Activated CD4-positive, CD25-positive, alpha-beta regulatory T cell (primary cell): ENCODE data around the gene SLC9A2.

Experiments
- DNase-seq, 4 experiments: peaks; one replicate each; lab custom pipeline; 2025; lab: John Stamatoyannopoulos, UW

The SLC9A2 gene

GRCh38 chr2:102726128-102727087 is 107.1 kb downstream of the SLC9A2 start:
- no peak for DNase-seq

GRCh38 chr2:102735416-102736109 is 116.2 kb downstream of the SLC9A2 start:
- no peak for DNase-seq

- DNase-seq = no peak
Measured at GRCh38 chr2:102736110-102736409, 116.7 kb downstream of the SLC9A2 start.

- peak; percentile 73 to 82 (median 74) for DNase-seq
Measured at GRCh38 chr2:102736410-102737409, 117.4 kb downstream of the SLC9A2 start.

- DNase-seq = no peak
Measured at GRCh38 chr2:102737431-102737830, 118.1 kb downstream of the SLC9A2 start.

- DNase-seq = no peak
Measured at GRCh38 chr2:102743259-102743658, 123.9 kb downstream of the SLC9A2 start.

GRCh38 chr2:102748107-102748506 is 128.8 kb downstream of the SLC9A2 start:
- DNase-seq = no peak

GRCh38 chr2:102749938-102750337 is 130.6 kb downstream of the SLC9A2 start:
- DNase-seq = no peak

GRCh38 chr2:102753563-102754159 is 134.3 kb downstream of the SLC9A2 start:
- DNase-seq = no peak

GRCh38 chr2:102754456-102755145 is 135.2 kb downstream of the SLC9A2 start:
- no peak for DNase-seq

- DNase-seq = no peak
Measured at GRCh38 chr2:102755284-102755683, 135.9 kb downstream of the SLC9A2 start.

- no peak for DNase-seq
Measured at GRCh38 chr2:102758439-102758838, 139.1 kb downstream of the SLC9A2 start.
